Stomach (tissue), 4 donors: ENCODE results near the gene COLEC12.

Experiments
- CTCF ChIP-seq, 7 experiments: fragments of 450-650 bp in 4 of 7; fragments of 200-600 bp in 3 of 7; sonication (generic) in 3 of 7; IDR thresholded peaks; one replicate each; pipeline ENCODE4 v1.5.1; 2016 to 2019; ENCODE audit warnings: antibody characterized with exemption in 7 of 7, control low read depth in 2 of 7, mild to moderate bottlenecking in 1 of 7
- EP300 ChIP-seq: sonication (generic); formaldehyde crosslinking; IDR thresholded peaks from one replicate; pipeline ENCODE4 v1.6.1; 2017; ENCODE audit warnings: antibody characterized with exemption
- POLR2A ChIP-seq, 4 donors: fragments of 450-650 bp; IDR thresholded peaks; one replicate each; pipeline ENCODE4 v1.6.1; 2016; ENCODE audit warnings: antibody characterized with exemption in 4 of 4, control low read depth in 2 of 4, mild to moderate bottlenecking in 1 of 4, moderate library complexity in 1 of 4
- POLR2AphosphoS5 ChIP-seq, 3 donors: sonication (generic); formaldehyde crosslinking; IDR thresholded peaks; one replicate each; pipeline ENCODE4 v1.6.1; 2016; ENCODE audit warnings: antibody characterized with exemption in 3 of 3

- TF ChIP-seq CTCF (IDR thresholded peaks at IDR 0.05): no peak
- no peak for TF ChIP-seq POLR2A (IDR thresholded peaks at IDR 0.05)
- no peak for TF ChIP-seq EP300
- no peak for TF ChIP-seq POLR2AphosphoS5 (IDR thresholded peaks at IDR 0.05)
Measured at GRCh38 chr18:461762-462161, 38.7 kb downstream of the COLEC12 start.
